Heart left ventricle (tissue), 16 donors: ENCODE measurements around the gene NUP43. TPM values are rescaled to one million over a fixed set of nuclear protein-coding genes. Genes with fewer than 3 reads are reported as not detected.
A peak's percentile ranks its signal among the peaks of the same experiment; 100 is the strongest.

Experiments
- ATAC-seq, 4 donors: fragments of 200-7000 bp; cut with Tn5 transposase; one replicate each; pipeline ENCODE4 v1.9.1; 2020 to 2022; ENCODE audit warnings: moderate library complexity in 4 of 4, mild to moderate bottlenecking in 3 of 4, moderate number of reproducible peaks in 1 of 4
- DNase-seq, 5 donors: peaks; one replicate each; pipeline ENCODE4 v3.0.0-alpha.2; 2020
- H3K27ac ChIP-seq, 12 donors: fragments of 200-600 bp; sonication (generic) in 4 of 12; one replicate each; pipeline versions ENCODE4 v1.5.0 to v1.8.0; 2016 to 2022; ENCODE audit warnings: mild to moderate bottlenecking in 2 of 12
- H3K27me3 ChIP-seq, 9 donors: fragments of 200-600 bp; sonication (generic) in 2 of 9; one replicate each; pipeline versions ENCODE4 v1.5.1 to v1.8.0; 2016 to 2022; ENCODE audit warnings: mild to moderate bottlenecking in 3 of 9
- H3K36me3 ChIP-seq, 9 donors: fragments of 200-600 bp; sonication (generic) in 2 of 9; one replicate each; pipeline versions ENCODE4 v1.5.0 to v1.8.0; 2018 to 2022; ENCODE audit warnings: mild to moderate bottlenecking in 2 of 9
- H3K4me1 ChIP-seq, 12 donors: fragments of 200-600 bp; sonication (generic) in 4 of 12; one replicate each; pipeline versions ENCODE4 v1.5.0 to v1.8.0; 2016 to 2022; ENCODE audit warnings: mild to moderate bottlenecking in 3 of 12
- H3K4me3 ChIP-seq, 12 donors: fragments of 200-600 bp; sonication (generic) in 4 of 12; one replicate each; pipeline versions ENCODE4 v1.5.0 to v1.8.0; 2017 to 2022; ENCODE audit warnings: mild to moderate bottlenecking in 9 of 12, moderate library complexity in 4 of 12
- H3K9me3 ChIP-seq, 12 donors: fragments of 200-600 bp; sonication (generic) in 4 of 12; one replicate each; pipeline versions ENCODE4 v1.5.0 to v1.8.0; 2016 to 2022; ENCODE audit warnings: mild to moderate bottlenecking in 1 of 12
- POLR2A ChIP-seq, 2 donors: fragments of 450-650 bp; IDR thresholded peaks; one replicate each; pipeline ENCODE4 v1.6.1; 2017; ENCODE audit warnings: antibody characterized with exemption in 2 of 2, mild to moderate bottlenecking in 2 of 2, moderate library complexity in 2 of 2
- WGBS, 4 donors: extraction: QIAGEN DNeasy Blood & Tissue Kit in 2 of 4; methylation state at CpG; one replicate each; pipeline versions ENCODE4 v1.1.5 to v1.1.7; 2013 to 2018; 5-methylcytosine and 5-hydroxymethylcytosine counted together
- intact Hi-C, 10 donors: fragments of 100-400 bp; cut with DNase I; formaldehyde crosslinking; loops; one replicate each; pipeline versions ENCODE4 v1.11.1 to v1.14.2; 2022
- long read RNA-seq, 3 donors: library from polyadenylated mRNA; unstranded; transcript quantifications; one replicate each; pipeline ENCODE4 v2.0.0, GENCODE V29; 2020 to 2021
- polyA plus RNA-seq, 2 donors: library from polyadenylated mRNA; stranded (reverse); fragments of 200-250 nt; gene quantifications; one replicate each; pipeline ENCODE4 v1.2.3, GENCODE V29; 2013
- total RNA-seq, 9 donors: library from RNA; depleted of rRNA in 2 of 9; stranded (reverse); fragments of >200 nt in 2 of 9; fragmentation: NEBNext Ultra II Directional in 3 of 9; extraction: Animal tissue kit (Norgen Biotek cat#: 25700) in 3 of 9; gene quantifications; one replicate each; pipeline versions ENCODE4 v1.1.0 to v1.2.4, GENCODE V29; 2016 to 2023
- TF ChIP-seq, protein P1 (sequence below), 12 donors: fragments of 200-600 bp; sonication (generic) in 4 of 12; IDR thresholded peaks; one replicate each; pipeline versions ENCODE4 v1.5.0 to v1.8.0; 2018 to 2022; ENCODE audit warnings: antibody characterized with exemption in 12 of 12, mild to moderate bottlenecking in 5 of 12
- donor health status: ischemic (EF 13 %, LVEDD 7.1; RV severe dilation, severe dysfunction).
- donor health status: healthy with polysubstance abuse.
- donor health status: DM: no; HTN: yes; CAD: no.
- donor health status: DM: no; HTN: no; CAD: no.
- donor health status: ischemic (EF 25% LVEDD 6.9; RV normal size, moderate dysfunction).
- donor health status: ischemic (EF 25% LVEDD 5.7; RV mildly dilated, moderate dysfunction).
- donor health status: healthy.
- donor health status: DM: yes; HTN: yes; CAD: no.
- donor health status: ischemic (EF 35%, LVEDD 5.7; RV mildly dilated, moderate dysfunction).
- donor health status: nonischemic (EF 11% LVEDD 7.7; RV severe dilation, severe dysfunction).
- donor health status: DM: yes; HTN: yes; CAD: no.
- donor health status: PGD.
- donor health status: ischemic (EF 29% LVEDD 5.4; RV normal size, mild dysfunction).
- donor health status: nonischemic (EF 23%, LVEDD 6.1; RV moderate dilation, normal function).

Gene NUP43, protein sequence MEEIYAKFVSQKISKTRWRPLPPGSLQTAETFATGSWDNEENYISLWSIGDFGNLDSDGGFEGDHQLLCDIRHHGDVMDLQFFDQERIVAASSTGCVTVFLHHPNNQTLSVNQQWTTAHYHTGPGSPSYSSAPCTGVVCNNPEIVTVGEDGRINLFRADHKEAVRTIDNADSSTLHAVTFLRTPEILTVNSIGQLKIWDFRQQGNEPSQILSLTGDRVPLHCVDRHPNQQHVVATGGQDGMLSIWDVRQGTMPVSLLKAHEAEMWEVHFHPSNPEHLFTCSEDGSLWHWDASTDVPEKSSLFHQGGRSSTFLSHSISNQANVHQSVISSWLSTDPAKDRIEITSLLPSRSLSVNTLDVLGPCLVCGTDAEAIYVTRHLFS
- total RNA-seq (10 to 100 TPM; 14.5 to 32.9 (median 27.2) TPM), polyA plus RNA-seq (10 to 100 TPM; 12.2 to 17.4 TPM)
- long read RNA-seq, donor 1, partial matches to known transcripts, result 0 of 8 reads
- long read RNA-seq, donor 1, other reads (novel, unspliced or antisense), result 4 of 8 reads
- long read RNA-seq, donor 2, transcript NUP43-201 (8 exons, 3,874 nt), result major isoform, 25 of 32 reads
- long read RNA-seq, donor 2, partial matches to known transcripts, result 1 of 32 reads
- long read RNA-seq, donor 2, other reads (novel, unspliced or antisense), result 6 of 32 reads
- long read RNA-seq, donor 3, transcript NUP43-201 (8 exons, 3,874 nt), result major isoform, 7 of 8 reads
- long read RNA-seq, donor 3, partial matches to known transcripts, result 0 of 8 reads
- long read RNA-seq, donor 3, other reads (novel, unspliced or antisense), result 1 of 8 reads

DNA sequence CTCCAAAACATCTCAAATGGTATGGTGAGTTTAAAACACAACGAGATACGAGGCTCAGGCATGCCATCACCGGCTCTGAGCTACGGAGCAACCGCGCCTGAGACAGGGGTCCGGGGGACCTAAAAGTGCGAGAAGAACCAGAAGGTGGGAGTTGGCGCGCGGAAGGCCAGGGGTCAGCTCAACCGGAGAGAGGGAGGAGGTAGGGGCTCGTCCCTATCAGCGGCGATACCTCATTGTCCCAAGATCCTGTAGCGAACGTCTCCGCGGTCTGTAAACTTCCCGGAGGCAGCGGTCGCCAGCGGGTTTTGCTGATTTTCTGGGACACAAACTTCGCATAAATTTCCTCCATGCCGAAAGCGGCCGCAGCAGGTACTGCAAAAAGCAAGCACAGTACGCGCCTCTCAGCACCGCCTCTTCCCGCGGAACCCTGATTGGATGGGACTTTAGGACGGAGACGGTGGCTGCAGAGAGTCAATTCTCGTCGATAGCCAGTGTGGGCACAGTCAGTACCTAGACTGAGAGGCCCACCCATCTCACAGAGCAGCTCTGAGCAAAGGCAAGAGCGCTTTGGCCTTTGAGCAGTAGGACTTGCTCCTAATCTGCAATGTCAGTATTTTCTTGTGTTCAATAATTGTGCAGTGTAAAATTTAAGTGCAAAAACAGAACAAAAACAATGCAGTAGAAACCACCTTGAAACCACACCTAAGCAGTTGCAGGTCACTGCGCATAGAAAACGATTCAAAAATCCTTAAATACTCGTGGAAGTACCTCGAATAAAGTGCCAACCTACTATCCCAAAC, at the start of gene NUP43:
TSS of gene NUP43 (minus strand) at position 383 of the 800 bp plus-strand sequence. CDS start at position 349, 34 bp downstream.
- TF ChIP-seq POLR2A (IDR thresholded peaks at IDR 0.05), result peak in 1 of 2 donors; percentile 36
- TF ChIP-seq, protein P1, sequence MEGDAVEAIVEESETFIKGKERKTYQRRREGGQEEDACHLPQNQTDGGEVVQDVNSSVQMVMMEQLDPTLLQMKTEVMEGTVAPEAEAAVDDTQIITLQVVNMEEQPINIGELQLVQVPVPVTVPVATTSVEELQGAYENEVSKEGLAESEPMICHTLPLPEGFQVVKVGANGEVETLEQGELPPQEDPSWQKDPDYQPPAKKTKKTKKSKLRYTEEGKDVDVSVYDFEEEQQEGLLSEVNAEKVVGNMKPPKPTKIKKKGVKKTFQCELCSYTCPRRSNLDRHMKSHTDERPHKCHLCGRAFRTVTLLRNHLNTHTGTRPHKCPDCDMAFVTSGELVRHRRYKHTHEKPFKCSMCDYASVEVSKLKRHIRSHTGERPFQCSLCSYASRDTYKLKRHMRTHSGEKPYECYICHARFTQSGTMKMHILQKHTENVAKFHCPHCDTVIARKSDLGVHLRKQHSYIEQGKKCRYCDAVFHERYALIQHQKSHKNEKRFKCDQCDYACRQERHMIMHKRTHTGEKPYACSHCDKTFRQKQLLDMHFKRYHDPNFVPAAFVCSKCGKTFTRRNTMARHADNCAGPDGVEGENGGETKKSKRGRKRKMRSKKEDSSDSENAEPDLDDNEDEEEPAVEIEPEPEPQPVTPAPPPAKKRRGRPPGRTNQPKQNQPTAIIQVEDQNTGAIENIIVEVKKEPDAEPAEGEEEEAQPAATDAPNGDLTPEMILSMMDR (IDR thresholded peaks at IDR 0.05), result peak in 11 of 12 donors; percentile 39 to 72 (median 50)
- ATAC-seq (peak; percentile 74 to 85 (median 82)), DNase-seq (peak; percentile 94 to 97 (median 95))
- no peaks in the 10 kb centered on the region for H3K9me3 ChIP-seq
- H3K27ac ChIP-seq, result peak within 1 kb of the TSS; percentile 13 to 83 (median 72)
- H3K4me3 ChIP-seq, result peak within 1 kb of the TSS; percentile 49 to 91 (median 74)
- H3K4me1 ChIP-seq, result peaks cover 0 to 32% (median 25%) of the 10 kb centered on the region in 12 donors
- H3K27me3 ChIP-seq, result no peaks in the 10 kb centered on the region
- 5 to 8% (median 5%) methylated on average over 28 to 41 of the region's 41 CpGs for WGBS, 4 donors
- intact Hi-C loops, result loop anchor here in 1 of 10 donors (10.0 kb wide), 1 partner anchor 118 kb away; the partner anchor contains the start of gene LRP11
- H3K36me3 ChIP-seq, result peaks cover 0 to 31% (median 23%) of the 10 kb centered on the region in 9 donors

DNA sequence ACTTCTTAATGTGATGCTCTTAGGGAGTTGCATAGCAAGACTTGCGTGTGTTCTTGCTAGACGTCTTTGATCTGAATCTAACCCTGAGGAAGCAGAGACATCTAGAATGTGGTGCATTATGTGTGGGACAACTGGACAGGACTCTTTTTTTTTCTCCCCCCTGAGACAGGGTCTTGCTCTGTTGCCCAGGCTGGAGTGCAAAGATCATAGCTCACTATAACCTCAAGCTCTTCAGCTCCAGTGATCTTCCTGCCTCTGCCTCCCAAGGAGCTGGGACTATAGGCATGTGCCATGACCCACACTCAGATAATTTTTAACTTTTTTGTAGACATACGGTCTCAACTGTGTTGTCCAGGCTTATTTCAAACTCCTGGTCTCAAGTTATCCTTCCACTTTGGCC, 37.2 kb upstream of the NUP43 start:
- H3K27me3 ChIP-seq, result no peaks in the 10 kb centered on the region
- H3K4me1 ChIP-seq, result peaks cover 0 to 13% (median 2%) of the 10 kb centered on the region in 12 donors
- TF ChIP-seq POLR2A (IDR thresholded peaks at IDR 0.05), result no peak
- TF ChIP-seq, protein P1 (IDR thresholded peaks at IDR 0.05), result no peak
- H3K9me3 ChIP-seq, result no peaks in the 10 kb centered on the region
- H3K4me3 ChIP-seq, result no peak overlapping the region
- WGBS, 4 donors, result 88 to 99% (median 94%) methylated on average over 3 of the region's 3 CpGs
- DNase-seq, result no peak
- H3K36me3 ChIP-seq, result peaks cover 0 to 52% (median 18%) of the 10 kb centered on the region in 9 donors
- ATAC-seq, result no peak
- intact Hi-C loops, result no loop called here
- no peak overlapping the region for H3K27ac ChIP-seq

DNA sequence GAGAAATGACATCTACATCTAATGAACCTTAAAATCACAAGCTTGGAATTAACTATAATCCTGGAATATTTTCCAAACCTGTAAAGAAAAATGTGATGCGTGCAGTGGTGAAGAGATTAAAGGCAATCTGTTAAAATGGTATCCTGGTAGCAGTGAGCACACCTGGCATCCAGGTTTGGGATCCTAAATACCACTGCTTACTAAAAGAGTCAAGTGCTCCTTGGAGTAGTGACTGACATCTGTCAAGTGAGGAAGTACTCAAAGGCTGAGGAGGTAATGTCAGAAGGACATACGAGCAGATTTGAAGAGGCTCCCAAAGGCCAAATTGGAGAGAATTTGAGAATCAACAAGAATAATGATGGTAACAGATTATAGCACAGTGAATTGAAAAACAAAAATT, 36.0 kb upstream of the NUP43 start:
- ATAC-seq (no peak), DNase-seq (no peak)
- H3K36me3 ChIP-seq, result peaks cover 0 to 64% (median 29%) of the 10 kb centered on the region in 9 donors
- H3K27ac ChIP-seq, result no peak overlapping the region
- 81 to 86% (median 83%) methylated on average over 2 of the region's 2 CpGs for WGBS, 4 donors
- TF ChIP-seq, protein P1 (IDR thresholded peaks at IDR 0.05), result no peak
- TF ChIP-seq POLR2A (IDR thresholded peaks at IDR 0.05), result no peak
- peaks cover 0 to 13% (median 2%) of the 10 kb centered on the region in 12 donors for H3K4me1 ChIP-seq
- no peaks in the 10 kb centered on the region for H3K9me3 ChIP-seq
- intact Hi-C loops, result no loop called here
- H3K4me3 ChIP-seq, result no peak overlapping the region
- no peaks in the 10 kb centered on the region for H3K27me3 ChIP-seq
